Heart left ventricle (tissue), 16 donors: ENCODE measurements around the gene TNNC1. TPM values are rescaled to one million over a fixed set of nuclear protein-coding genes. Genes with fewer than 3 reads are reported as not detected.

Experiments
- ATAC-seq, 4 donors: fragments of 200-7000 bp; cut with Tn5 transposase; one replicate each; pipeline ENCODE4 v1.9.1; 2020 to 2022; ENCODE audit warnings: moderate library complexity in 4 of 4, mild to moderate bottlenecking in 3 of 4, moderate number of reproducible peaks in 1 of 4
- DNase-seq, 5 donors: peaks; one replicate each; pipeline ENCODE4 v3.0.0-alpha.2; 2020
- H3K27ac ChIP-seq, 12 donors: fragments of 200-600 bp; sonication (generic) in 4 of 12; one replicate each; pipeline versions ENCODE4 v1.5.0 to v1.8.0; 2016 to 2022; ENCODE audit warnings: mild to moderate bottlenecking in 2 of 12
- H3K27me3 ChIP-seq, 9 donors: fragments of 200-600 bp; sonication (generic) in 2 of 9; one replicate each; pipeline versions ENCODE4 v1.5.1 to v1.8.0; 2016 to 2022; ENCODE audit warnings: mild to moderate bottlenecking in 3 of 9
- H3K36me3 ChIP-seq, 9 donors: fragments of 200-600 bp; sonication (generic) in 2 of 9; one replicate each; pipeline versions ENCODE4 v1.5.0 to v1.8.0; 2018 to 2022; ENCODE audit warnings: mild to moderate bottlenecking in 2 of 9
- H3K4me1 ChIP-seq, 12 donors: fragments of 200-600 bp; sonication (generic) in 4 of 12; one replicate each; pipeline versions ENCODE4 v1.5.0 to v1.8.0; 2016 to 2022; ENCODE audit warnings: mild to moderate bottlenecking in 3 of 12
- H3K4me3 ChIP-seq, 12 donors: fragments of 200-600 bp; sonication (generic) in 4 of 12; one replicate each; pipeline versions ENCODE4 v1.5.0 to v1.8.0; 2017 to 2022; ENCODE audit warnings: mild to moderate bottlenecking in 9 of 12, moderate library complexity in 4 of 12
- H3K9me3 ChIP-seq, 12 donors: fragments of 200-600 bp; sonication (generic) in 4 of 12; one replicate each; pipeline versions ENCODE4 v1.5.0 to v1.8.0; 2016 to 2022; ENCODE audit warnings: mild to moderate bottlenecking in 1 of 12
- CTCF ChIP-seq, 12 donors: fragments of 200-600 bp; sonication (generic) in 4 of 12; IDR thresholded peaks; one replicate each; pipeline versions ENCODE4 v1.5.0 to v1.8.0; 2018 to 2022; ENCODE audit warnings: antibody characterized with exemption in 12 of 12, mild to moderate bottlenecking in 5 of 12
- POLR2A ChIP-seq, 2 donors: fragments of 450-650 bp; IDR thresholded peaks; one replicate each; pipeline ENCODE4 v1.6.1; 2017; ENCODE audit warnings: antibody characterized with exemption in 2 of 2, mild to moderate bottlenecking in 2 of 2, moderate library complexity in 2 of 2
- WGBS, 4 donors: extraction: QIAGEN DNeasy Blood & Tissue Kit in 2 of 4; methylation state at CpG; one replicate each; pipeline versions ENCODE4 v1.1.5 to v1.1.7; 2013 to 2018; 5-methylcytosine and 5-hydroxymethylcytosine counted together
- intact Hi-C, 10 donors: fragments of 100-400 bp; cut with DNase I; formaldehyde crosslinking; loops; one replicate each; pipeline versions ENCODE4 v1.11.1 to v1.14.2; 2022
- polyA plus RNA-seq, 2 donors: library from polyadenylated mRNA; stranded (reverse); fragments of 200-250 nt; gene quantifications; one replicate each; pipeline ENCODE4 v1.2.3, GENCODE V29; 2013
- total RNA-seq, 9 donors: library from RNA; depleted of rRNA in 2 of 9; stranded (reverse); fragments of >200 nt in 2 of 9; fragmentation: NEBNext Ultra II Directional in 3 of 9; extraction: Animal tissue kit (Norgen Biotek cat#: 25700) in 3 of 9; gene quantifications; one replicate each; pipeline versions ENCODE4 v1.1.0 to v1.2.4, GENCODE V29; 2016 to 2023
- donor health status: ischemic (EF 13 %, LVEDD 7.1; RV severe dilation, severe dysfunction).
- donor health status: healthy with polysubstance abuse.
- donor health status: DM: no; HTN: yes; CAD: no.
- donor health status: DM: no; HTN: no; CAD: no.
- donor health status: ischemic (EF 25% LVEDD 6.9; RV normal size, moderate dysfunction).
- donor health status: ischemic (EF 25% LVEDD 5.7; RV mildly dilated, moderate dysfunction).
- donor health status: healthy.
- donor health status: DM: yes; HTN: yes; CAD: no.
- donor health status: ischemic (EF 35%, LVEDD 5.7; RV mildly dilated, moderate dysfunction).
- donor health status: nonischemic (EF 11% LVEDD 7.7; RV severe dilation, severe dysfunction).
- donor health status: DM: yes; HTN: yes; CAD: no.
- donor health status: PGD.
- donor health status: ischemic (EF 29% LVEDD 5.4; RV normal size, mild dysfunction).
- donor health status: nonischemic (EF 23%, LVEDD 6.1; RV moderate dilation, normal function).

Gene TNNC1
- total and polyA plus RNA-seq, 11 donors, result 4,301 to 20,003 (median 8,364) TPM

- DNase-seq, result peak in 1 of 5 donors; percentile 14
Observed at GRCh38 chr3:52404391-52404790, 49.5 kb downstream of the TNNC1 start.

GRCh38 chr3:52403955-52404354 is 49.9 kb downstream of the TNNC1 start:
- Histone ChIP-seq H3K9me3 (no peaks in the 10 kb centered on the region), H3K27ac (no peak overlapping the region), H3K4me1 (peaks cover 0 to 33% (median 15%) of the 10 kb centered on the region in 12 donors), H3K4me3 (no peak overlapping the region), H3K36me3 (peaks cover 0 to 88% (median 76%) of the 10 kb centered on the region in 9 donors), H3K27me3 (no peaks in the 10 kb centered on the region)
- TF ChIP-seq POLR2A (IDR thresholded peaks at IDR 0.05), result no peak
- no peak for TF ChIP-seq CTCF (IDR thresholded peaks at IDR 0.05)
- 87 to 92% (median 89%) methylated on average over 2 to 3 of the region's 3 CpGs for WGBS, 4 donors
- DNase-seq (peak in 3 of 5 donors; percentile 42 to 53 (median 44)), ATAC-seq (no peak)
- intact Hi-C loops, result loop anchor here in 4 of 10 donors (5.0 to 10.0 kb wide), 4 partner anchors 119 to 919 kb away; partner anchors contain the start of genes GLYCTK (in 1 of the 4) and TWF2 (in 1 of the 4)

More at GRCh38 chr3:52404391-52404790, 49.5 kb downstream of the TNNC1 start:
- H3K9me3 ChIP-seq, result no peaks in the 10 kb centered on the region
- no peak overlapping the region for H3K4me3 ChIP-seq
- intact Hi-C loops, result loop anchor here in 4 of 10 donors (5.0 to 10.0 kb wide), 4 partner anchors 120 to 920 kb away; partner anchors contain the start of genes GLYCTK (in 1 of the 4) and TWF2 (in 1 of the 4)
- peaks cover 0 to 88% (median 76%) of the 10 kb centered on the region in 9 donors for H3K36me3 ChIP-seq
- ATAC-seq, result no peak
- TF ChIP-seq CTCF (IDR thresholded peaks at IDR 0.05), result no peak
- no peak for TF ChIP-seq POLR2A (IDR thresholded peaks at IDR 0.05)
- H3K27me3 ChIP-seq, result no peaks in the 10 kb centered on the region
- 92 to 94% (median 93%) methylated on average over 8 to 10 of the region's 10 CpGs for WGBS, 4 donors
- H3K4me1 ChIP-seq, result peaks cover 0 to 37% (median 19%) of the 10 kb centered on the region in 12 donors
- no peak overlapping the region for H3K27ac ChIP-seq

GRCh38 chr3:52403271-52403841 is 50.5 kb downstream of the TNNC1 start:
- intact Hi-C loops, result loop anchor here in 4 of 10 donors (5.0 to 10.0 kb wide), 4 partner anchors 119 to 919 kb away; partner anchors contain the start of genes GLYCTK (in 1 of the 4) and TWF2 (in 1 of the 4)
- Histone ChIP-seq H3K27me3 (no peaks in the 10 kb centered on the region), H3K4me3 (no peak overlapping the region), H3K27ac (no peak overlapping the region), H3K36me3 (peaks cover 0 to 88% (median 76%) of the 10 kb centered on the region in 9 donors), H3K9me3 (no peaks in the 10 kb centered on the region), H3K4me1 (peaks cover 0 to 27% (median 10%) of the 10 kb centered on the region in 12 donors)
- DNase-seq, result peak in 3 of 5 donors; percentile 13 to 60 (median 20)
- TF ChIP-seq POLR2A (IDR thresholded peaks at IDR 0.05) (no peak), CTCF (IDR thresholded peaks at IDR 0.05) (no peak)
- WGBS, 4 donors, result 91 to 95% (median 93%) methylated on average over 18 to 19 of the region's 19 CpGs
- ATAC-seq, result no peak

GRCh38 chr3:52402706-52403270 is 51.1 kb downstream of the TNNC1 start:
- Histone ChIP-seq H3K27ac (no peak overlapping the region), H3K9me3 (no peaks in the 10 kb centered on the region), H3K4me1 (peaks cover 0 to 21% (median 7%) of the 10 kb centered on the region in 12 donors), H3K36me3 (peaks cover 0 to 82% (median 72%) of the 10 kb centered on the region in 9 donors), H3K4me3 (no peak overlapping the region), H3K27me3 (no peaks in the 10 kb centered on the region)
- TF ChIP-seq CTCF (IDR thresholded peaks at IDR 0.05) (no peak), POLR2A (IDR thresholded peaks at IDR 0.05) (no peak)
- DNase-seq (peak in 2 of 5 donors; percentile 13 to 25), ATAC-seq (no peak)
- 92 to 95% (median 94%) methylated on average over 7 to 11 of the region's 11 CpGs for WGBS, 4 donors
- intact Hi-C loops, result loop anchor here in 4 of 10 donors (5.0 to 10.0 kb wide), 4 partner anchors 118 to 918 kb away; partner anchors contain the start of genes GLYCTK (in 1 of the 4) and TWF2 (in 1 of the 4)
